Activated CD4-positive, alpha-beta T cell treated with anti-CD3 and anti-CD28 coated beads, Interleukin-2, Interleukin-6, amounts not matched to agents 100 ng/mL and 50 ng/mL, durations not matched to agents 16 hours and 8 hours (primary cell): ENCODE data around the gene PCDH19.

Source experiments
- DNase-seq: peaks from one replicate; pipeline ENCODE4 v3.0.0-alpha.2; 2020

Gene PCDH19

DNA sequence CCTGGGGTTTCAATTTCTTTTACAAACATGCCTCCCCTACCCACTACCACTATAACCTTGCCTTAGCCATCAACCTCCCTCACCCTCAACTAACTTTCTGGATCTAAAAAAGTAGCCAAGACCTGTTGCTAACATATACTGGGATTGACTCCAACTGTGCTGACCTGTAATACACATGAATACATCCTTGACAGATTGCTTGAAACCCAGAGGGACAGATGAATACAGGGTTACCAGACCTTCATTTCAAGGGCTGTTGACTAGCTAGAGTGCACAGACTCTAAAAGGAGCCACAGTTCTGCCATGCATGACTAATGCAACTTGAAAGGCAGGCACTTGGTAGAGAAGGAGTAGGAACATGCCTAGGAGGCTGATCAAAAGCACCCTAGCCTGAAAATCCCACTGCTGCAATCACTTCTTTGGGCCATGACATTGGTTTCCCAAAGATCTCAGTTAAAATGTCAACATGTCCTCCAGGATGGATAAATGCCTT, 121.0 kb downstream of the PCDH19 start:
- no peak for DNase-seq

- DNase-seq = no peak
Measured at GRCh38 chrX:100277231-100277630, 132.8 kb downstream of the PCDH19 start.

GRCh38 chrX:100274916-100275315, 135.2 kb downstream of the PCDH19 start:
- DNase-seq = no peak

DNA sequence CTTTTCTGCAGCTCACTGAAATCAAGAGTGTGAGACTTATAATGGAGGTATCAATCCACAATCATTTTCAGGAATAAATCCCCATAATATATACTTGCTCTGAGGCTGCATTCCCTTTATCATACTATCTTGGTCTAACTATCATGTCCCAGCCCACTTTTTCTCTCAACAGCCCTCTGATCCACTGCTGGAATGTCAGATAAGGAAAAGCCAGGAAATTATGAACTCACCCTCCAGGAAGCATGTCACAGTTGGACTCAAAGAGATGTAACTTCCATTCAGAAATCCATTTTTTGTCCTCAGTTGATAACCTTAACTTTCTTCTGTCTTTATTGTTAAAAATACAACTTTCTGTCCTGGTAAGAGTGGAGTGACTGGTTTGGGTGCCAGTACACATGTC, 144.9 kb downstream of the PCDH19 start:
- no peak for DNase-seq

DNA sequence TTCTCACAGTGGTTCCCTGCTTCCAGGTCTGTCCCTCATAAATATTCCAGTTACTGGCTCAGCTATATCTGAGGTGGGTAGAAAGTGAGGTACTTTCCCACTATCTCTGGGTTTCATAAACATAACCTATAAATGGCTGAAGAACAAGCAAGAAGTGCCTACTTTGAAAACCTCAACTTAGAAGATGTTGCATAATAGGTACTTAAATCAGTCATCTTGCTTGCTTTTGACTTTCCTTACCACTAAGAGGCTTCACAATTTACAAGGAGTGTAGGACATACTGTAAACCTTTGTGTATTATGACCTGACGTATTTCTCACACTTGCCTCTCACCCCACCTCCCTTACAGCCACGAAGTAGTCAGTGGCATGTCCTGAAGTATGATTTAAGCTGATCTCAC, 145.9 kb downstream of the PCDH19 start:
- DNase-seq = peak; percentile 52

GRCh38 chrX:100263650-100264049, 146.4 kb downstream of the PCDH19 start:
- no peak for DNase-seq

- no peak for DNase-seq
Measured at GRCh38 chrX:100248885-100249493, 161.1 kb downstream of the PCDH19 start.

DNA sequence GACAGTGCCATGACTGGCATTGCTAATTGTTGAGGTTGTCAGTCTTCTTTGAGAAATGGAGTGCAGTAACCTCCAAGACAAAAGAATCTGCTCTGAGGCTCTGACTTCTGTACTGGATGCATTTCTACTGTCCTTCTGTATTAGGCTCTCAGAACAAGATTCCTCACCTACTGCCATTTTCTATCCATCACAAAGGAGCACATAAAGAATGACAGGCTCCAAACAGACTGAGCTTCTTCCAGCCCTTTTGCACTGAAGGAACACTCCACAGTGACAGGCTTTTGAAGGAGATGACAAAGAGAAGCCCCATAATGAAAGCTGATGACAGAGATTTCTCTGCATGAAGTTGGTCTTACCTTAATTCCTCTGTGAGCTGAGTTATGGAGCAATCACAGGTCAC, 162.2 kb downstream of the PCDH19 start:
- DNase-seq = no peak

- no peak for DNase-seq
Measured at GRCh38 chrX:100244681-100245080, 165.4 kb downstream of the PCDH19 start.
